K562 (cell line): ENCODE data around the gene MARCO. TPM values are rescaled to one million over a fixed set of nuclear protein-coding genes. Genes with fewer than 3 reads are reported as not detected.

Experiments used
- ATAC-seq: fragments of 200-7000 bp; cut with Tn5 transposase; 3 replicates; pipeline ENCODE4 v1.9.1; 2020; ENCODE audit warnings: moderate library complexity
- BruUV-seq: library from RNA; stranded (reverse); fragments of 400-500 nt; replicated peaks from 2 replicates; lab custom pipeline; 2021; lab: Mats Ljungman, UMichigan
- CTCF ChIA-PET: fragments of 300-600 bp; formaldehyde crosslinking; extraction: SDS; loops from one replicate; lab custom pipeline; 2021; ENCODE audit warnings: low intra/inter-chr PET ratio; lab: Yijun Ruan, JAX
- POLR2A ChIA-PET: fragments of 300-600, 350-650 bp; sonication (Branson Sonifier 250); formaldehyde crosslinking; extraction: SDS; loops from one replicate; lab custom pipeline; 2021; ENCODE audit warnings: antibody characterized with exemption, inconsistent platforms; lab: Yijun Ruan, JAX
- DNase-seq, 4 experiments: peaks; one replicate each; pipeline versions ENCODE4 v3.0.0 to v3.0.0-alpha.2; 2011 to 2018; ENCODE audit warnings: low spot score in 3 of 4, mixed read lengths in 3 of 4; ENCODE audit errors: extremely low read depth in 1 of 4
- FAIRE-seq: peaks from 2 replicates; lab custom pipeline; 2011; peaks lifted over from hg19 to GRCh38; lab: Jason Lieb, UNC
- H2AFZ ChIP-seq: 2 replicates; pipeline ENCODE4 v1.6.0; 2011; ENCODE audit warnings: low read depth, low read length, control low read depth, inconsistent platforms
- H3K27ac ChIP-seq: fragments of 200-600 bp; 3 replicates; pipeline ENCODE4 v1.8.0; 2011; ENCODE audit warnings: low read depth, mild to moderate bottlenecking, control low read depth, inconsistent platforms, low read length, moderate library complexity, mixed read lengths; ENCODE audit errors: extremely low read depth
- H3K27me3 ChIP-seq, 2 experiments: fragments of 300-600 bp in 1 of 2; 2 replicates in 1 of 2; 3 replicates in 1 of 2; pipeline versions ENCODE4 v1.6.0 to v1.8.0; 2011; ENCODE audit warnings: inconsistent platforms in 2 of 2, low read length in 2 of 2, mild to moderate bottlenecking in 1 of 2, mixed read lengths in 1 of 2, moderate library complexity in 1 of 2; ENCODE audit not compliant: control insufficient read depth in 2 of 2, insufficient read depth in 2 of 2
- H3K36me3 ChIP-seq: fragments of 300-600 bp; 3 replicates; pipeline ENCODE4 v1.8.0; 2011; ENCODE audit warnings: mild to moderate bottlenecking, low read length, inconsistent platforms; ENCODE audit not compliant: control insufficient read depth, insufficient read depth
- H3K4me1 ChIP-seq, 2 experiments: fragments of 200-600 bp in 1 of 2; replicated peaks in 1 of 2; 2 replicates in 1 of 2; 3 replicates in 1 of 2; pipeline versions ENCODE4 v1.5.1 to v1.8.0; 2011; ENCODE audit warnings: inconsistent platforms in 2 of 2, low read length in 2 of 2, mild to moderate bottlenecking in 1 of 2, mixed read lengths in 1 of 2, moderate library complexity in 1 of 2; ENCODE audit not compliant: control insufficient read depth in 2 of 2, insufficient read depth in 2 of 2
- H3K4me2 ChIP-seq: 2 replicates; pipeline ENCODE4 v1.6.1; 2011; ENCODE audit warnings: low read length, control low read depth, inconsistent platforms, mixed read lengths; ENCODE audit not compliant: insufficient read depth
- H3K4me3 ChIP-seq: fragments of 200-600 bp; sonication (generic), shearing (Covaris generic); 2 replicates; pipeline ENCODE4 v1.5.1; 2016; ENCODE audit warnings: control low read depth, inconsistent platforms
- H3K79me2 ChIP-seq: fragments of 200-600 bp; 3 replicates; pipeline ENCODE4 v1.8.0; 2011; ENCODE audit warnings: low read length, inconsistent platforms; ENCODE audit not compliant: control insufficient read depth, insufficient read depth
- H3K9ac ChIP-seq, 2 experiments: 2 replicates each; pipeline versions ENCODE4 v1.6.0 to v1.6.1; 2011; ENCODE audit warnings: low read depth in 2 of 2, low read length in 2 of 2, control low read depth in 1 of 2, inconsistent platforms in 1 of 2, mild to moderate bottlenecking in 1 of 2, mixed read lengths in 1 of 2; ENCODE audit not compliant: insufficient read depth in 1 of 2
- H3K9me1 ChIP-seq: one replicate; pipeline ENCODE4 v1.6.0; 2011; ENCODE audit warnings: inconsistent platforms, mild to moderate bottlenecking, low read length, moderate library complexity; ENCODE audit not compliant: control insufficient read depth, insufficient read depth
- H3K9me3 ChIP-seq: replicated peaks from 2 replicates; pipeline ENCODE4 v1.5.1; 2011; ENCODE audit warnings: low read depth, low read length, inconsistent platforms; ENCODE audit not compliant: control insufficient read depth, insufficient read depth
- H4K20me1 ChIP-seq: replicated peaks from 2 replicates; pipeline ENCODE4 v1.6.1; 2011; ENCODE audit warnings: low read length, inconsistent platforms, mixed read lengths; ENCODE audit not compliant: control insufficient read depth, insufficient read depth
- ARID2 ChIP-seq: fragments of 450-650 bp; IDR thresholded peaks from 2 replicates; pipeline ENCODE4 v1.6.1; 2017; ENCODE audit warnings: antibody characterized with exemption, mild to moderate bottlenecking
- ARNT ChIP-seq, 2 experiments: fragments of 450-650 bp; IDR thresholded peaks; 2 replicates each; pipeline ENCODE4 v1.6.1; 2016; ENCODE audit warnings: mild to moderate bottlenecking in 1 of 2
- GATA2 ChIP-seq: sonication (generic); formaldehyde crosslinking; IDR thresholded peaks from 2 replicates; pipeline ENCODE4 v1.4.0; 2020; ENCODE audit warnings: mild to moderate bottlenecking, missing genetic modification reagents
- POLR2AphosphoS2 ChIP-seq: IDR thresholded peaks from 2 replicates; pipeline ENCODE4 v1.6.1; 2012; ENCODE audit warnings: low read length, improper control_type of control experiment
- U2AF2 ChIP-seq: fragments of 200-400 bp; formaldehyde crosslinking; optimal IDR thresholded peaks from 2 replicates; pipeline ENCODE3; 2017; ENCODE audit warnings: low read depth, mild to moderate bottlenecking, low read length
- ZNF76 ChIP-seq: fragments of 250-450 bp; sonication (Bioruptor Pico); IDR thresholded peaks from 2 replicates; pipeline ENCODE4 v1.4.0; 2020; ENCODE audit warnings: mild to moderate bottlenecking, moderate library complexity, borderline replicate concordance
- WGBS: fragments of 100-300 bp; shearing (Covaris generic); methylation state at CpG from one replicate; pipeline ENCODE4 v1.1.6; 2016; ENCODE audit warnings: low coverage, mixed read lengths; ENCODE audit not compliant: insufficient coverage; ENCODE audit errors: missing lambda C conversion rate; 5-methylcytosine and 5-hydroxymethylcytosine counted together
- in situ Hi-C: fragments of 300-500 bp; cut with MboI; formaldehyde crosslinking; loops from 4 replicates; pipeline ENCODE4 v1.15.0; 2018; ENCODE audit warnings: inconsistent platforms, mixed read lengths
- intact Hi-C: fragments of 100-400 bp; cut with micrococcal nuclease; formaldehyde crosslinking; loops from 2 replicates; pipeline ENCODE4 v1.14.2; 2022
- polyA plus RNA-seq, 8 experiments: library from polyadenylated mRNA; depleted of rRNA in 4 of 8; stranded (reverse) in 5 of 8; unstranded in 3 of 8; fragments of >200 nt; fragmentation: Nextera tagmentation in 2 of 8; fragmentation: Illumina TruSeq in 1 of 8; extraction: Ambion mirVana in 2 of 8; extraction: Trizol in 1 of 8; gene quantifications; 2 replicates each; pipeline versions ENCODE4 v1.2.1 to v1.2.3, GENCODE V29; 2011 to 2014; ENCODE audit warnings: inconsistent platforms in 1 of 8, missing spikeins in 1 of 8
- total RNA-seq, 7 experiments: library from RNA; depleted of rRNA in 6 of 7; stranded (reverse); fragments of >200 nt in 6 of 7; fragmentation: Illumina TruSeq in 2 of 7; extraction: Trizol in 2 of 7; gene quantifications; 2 replicates each; pipeline versions ENCODE4 v1.2.1 to v1.2.3, GENCODE V29; 2011 to 2021; ENCODE audit warnings: low replicate concordance in 1 of 7
- TF ChIP-seq, protein P1 (sequence below): fragments of 250-450 bp; sonication (Bioruptor Pico); IDR thresholded peaks from 2 replicates; pipeline ENCODE4 v1.4.0; 2020; ENCODE audit warnings: mild to moderate bottlenecking, moderate library complexity

Gene MARCO
- total and polyA plus RNA-seq, 9 of the 15 experiments (the other 6 are each of a cell fraction or from before 2014, with no cell fraction given) = 0.31 TPM; not detected in 8

DNA sequence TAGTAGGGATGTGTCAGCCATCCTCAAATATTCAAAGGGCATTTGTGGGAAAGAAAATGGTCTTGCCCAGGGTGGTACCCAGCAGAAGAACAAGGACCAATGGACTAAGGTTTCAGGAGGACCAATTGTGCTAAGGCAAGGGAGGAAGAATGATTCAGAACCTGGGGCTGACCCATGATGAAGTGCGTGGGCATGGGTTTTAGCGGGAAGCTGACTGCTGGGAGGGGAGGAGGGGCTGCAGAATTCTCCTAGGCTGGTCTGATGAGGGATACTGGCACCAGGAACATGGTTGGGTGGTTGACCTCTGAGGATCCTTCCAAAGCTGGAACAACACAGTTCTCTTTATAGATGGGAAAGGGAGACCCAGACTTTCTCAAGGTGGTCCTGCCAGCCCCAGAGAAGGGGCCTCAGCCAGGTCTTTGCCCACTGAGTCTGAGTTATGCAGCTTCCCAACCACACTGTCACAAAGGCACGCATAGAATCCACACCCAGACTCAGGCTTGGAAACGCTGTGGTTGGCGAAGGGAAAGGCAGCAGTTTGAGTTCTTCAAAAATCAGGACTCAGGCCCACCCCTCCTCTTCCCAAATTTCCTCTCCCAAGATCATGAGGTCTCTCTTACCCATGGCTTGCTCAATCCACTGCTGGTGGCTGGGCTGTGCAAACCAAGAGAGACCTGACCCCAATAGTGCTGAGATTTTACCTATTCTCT lies 37.3 kb downstream of the MARCO start:
- no peak overlapping the region for H2AFZ ChIP-seq
- 0% methylated on average over 5 of the region's 5 CpGs for WGBS
- CTCF ChIA-PET = no interaction called here
- FAIRE-seq (no peak), ATAC-seq (no peak), DNase-seq (no peak)
- H3K4me2 ChIP-seq = no peak overlapping the region
- POLR2A ChIA-PET = interaction anchor here (1.2 kb wide), 1 partner anchor 31 kb away, joined by 3 read pairs; no protein-coding TSS in a partner anchor
- BruUV-seq = no TSS peak
- no peak overlapping the region for H3K9ac ChIP-seq
- H3K79me2 ChIP-seq = no peaks in the 10 kb centered on the region
- no peak for TF ChIP-seq ARID2
- TF ChIP-seq, protein P1, sequence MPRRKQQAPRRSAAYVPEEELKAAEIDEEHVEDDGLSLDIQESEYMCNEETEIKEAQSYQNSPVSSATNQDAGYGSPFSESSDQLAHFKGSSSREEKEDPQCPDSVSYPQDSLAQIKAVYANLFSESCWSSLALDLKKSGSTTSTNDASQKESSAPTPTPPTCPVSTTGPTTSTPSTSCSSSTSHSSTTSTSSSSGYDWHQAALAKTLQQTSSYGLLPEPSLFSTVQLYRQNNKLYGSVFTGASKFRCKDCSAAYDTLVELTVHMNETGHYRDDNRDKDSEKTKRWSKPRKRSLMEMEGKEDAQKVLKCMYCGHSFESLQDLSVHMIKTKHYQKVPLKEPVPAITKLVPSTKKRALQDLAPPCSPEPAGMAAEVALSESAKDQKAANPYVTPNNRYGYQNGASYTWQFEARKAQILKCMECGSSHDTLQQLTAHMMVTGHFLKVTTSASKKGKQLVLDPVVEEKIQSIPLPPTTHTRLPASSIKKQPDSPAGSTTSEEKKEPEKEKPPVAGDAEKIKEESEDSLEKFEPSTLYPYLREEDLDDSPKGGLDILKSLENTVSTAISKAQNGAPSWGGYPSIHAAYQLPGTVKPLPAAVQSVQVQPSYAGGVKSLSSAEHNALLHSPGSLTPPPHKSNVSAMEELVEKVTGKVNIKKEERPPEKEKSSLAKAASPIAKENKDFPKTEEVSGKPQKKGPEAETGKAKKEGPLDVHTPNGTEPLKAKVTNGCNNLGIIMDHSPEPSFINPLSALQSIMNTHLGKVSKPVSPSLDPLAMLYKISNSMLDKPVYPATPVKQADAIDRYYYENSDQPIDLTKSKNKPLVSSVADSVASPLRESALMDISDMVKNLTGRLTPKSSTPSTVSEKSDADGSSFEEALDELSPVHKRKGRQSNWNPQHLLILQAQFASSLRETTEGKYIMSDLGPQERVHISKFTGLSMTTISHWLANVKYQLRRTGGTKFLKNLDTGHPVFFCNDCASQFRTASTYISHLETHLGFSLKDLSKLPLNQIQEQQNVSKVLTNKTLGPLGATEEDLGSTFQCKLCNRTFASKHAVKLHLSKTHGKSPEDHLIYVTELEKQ (CRISPR knock-in tag) = no peak
- no peak for TF ChIP-seq ZNF76 (CRISPR knock-in tag)
- no peak for TF ChIP-seq U2AF2
- TF ChIP-seq POLR2AphosphoS2 = no peak
- no peak for TF ChIP-seq GATA2 (CRISPR knock-in tag)
- TF ChIP-seq ARNT (IDR thresholded peaks at IDR 0.05) = no peak
- H3K9me1 ChIP-seq = no peaks in the 10 kb centered on the region
- H3K36me3 ChIP-seq = no peaks in the 10 kb centered on the region
- H3K9me3 ChIP-seq = no peaks in the 10 kb centered on the region
- H3K27ac ChIP-seq = no peak overlapping the region
- in situ Hi-C loops = no loop called here
- H3K4me3 ChIP-seq = no peak overlapping the region
- intact Hi-C loops = no loop called here
- H3K4me1 ChIP-seq = no peaks in the 10 kb centered on the region
- no peaks in the 10 kb centered on the region for H4K20me1 ChIP-seq
- peaks cover 0 to 5% of the 10 kb centered on the region in 2 experiments; a peak in 2 of 5 replicates for H3K27me3 ChIP-seq
